K562 (cell line): ENCODE data around the gene ERN1. TPM values are rescaled to one million over a fixed set of nuclear protein-coding genes. Genes with fewer than 3 reads are reported as not detected.

Experiments
- ARID3B ChIP-seq: fragments of 250-450 bp; sonication (Bioruptor Pico); IDR thresholded peaks from 2 replicates; pipeline ENCODE4 v1.4.0; 2020; ENCODE audit warnings: borderline replicate concordance
- CHD2 ChIP-seq: IDR thresholded peaks from 2 replicates; pipeline ENCODE4 v1.6.1; 2011; ENCODE audit warnings: low read depth, low read length
- DDX20 ChIP-seq: fragments of 450-650 bp; IDR thresholded peaks from 2 replicates; pipeline ENCODE4 v1.6.1; 2016; ENCODE audit warnings: missing genetic modification characterization, low read depth, mild to moderate bottlenecking, missing compliant biosample characterization, moderate library complexity
- ELK1 ChIP-seq: sonication (generic); formaldehyde crosslinking; IDR thresholded peaks from 2 replicates; pipeline ENCODE4 v1.8.1; 2022; ENCODE audit warnings: missing genetic modification reagents
- ETV5 ChIP-seq: sonication (generic); formaldehyde crosslinking; IDR thresholded peaks from 2 replicates; pipeline ENCODE4 v1.4.0; 2020; ENCODE audit warnings: low read depth, mild to moderate bottlenecking, missing genetic modification reagents
- HSF4 ChIP-seq: fragments of 250-450 bp; sonication (Bioruptor Pico); IDR thresholded peaks from 2 replicates; pipeline ENCODE4 v2.1.2; 2022; ENCODE audit warnings: mild to moderate bottlenecking, moderate library complexity, borderline replicate concordance
- KDM2B ChIP-seq: fragments of 250-450 bp; sonication (Bioruptor Pico); IDR thresholded peaks from 2 replicates; pipeline ENCODE4 v1.8.0; 2021; ENCODE audit warnings: mild to moderate bottlenecking, moderate library complexity
- KLF16 ChIP-seq: IDR thresholded peaks from 2 replicates; pipeline ENCODE4 v1.6.1; 2016; ENCODE audit warnings: antibody characterized with exemption
- MNT ChIP-seq, 2 experiments: fragments of 450-650 bp; conservative IDR thresholded peaks; 2 replicates each; pipeline ENCODE4 v1.6.1; 2017; ENCODE audit warnings: mild to moderate bottlenecking in 2 of 2, moderate library complexity in 2 of 2
- NFIC ChIP-seq: fragments of 450-650 bp; IDR thresholded peaks from 2 replicates; pipeline ENCODE4 v1.6.1; 2017; ENCODE audit warnings: mild to moderate bottlenecking, inconsistent platforms
- POLR2H ChIP-seq: IDR thresholded peaks from 2 replicates; pipeline ENCODE4 v1.6.1; 2016; ENCODE audit warnings: missing genetic modification characterization, low read depth, mild to moderate bottlenecking, control low read depth, missing compliant biosample characterization, moderate library complexity
- SMC3 ChIP-seq: conservative IDR thresholded peaks from 2 replicates; pipeline ENCODE4 v1.6.1; 2011; ENCODE audit warnings: low read depth, low read length, improper control_type of control experiment; ENCODE audit not compliant: insufficient read depth
- TCF7 ChIP-seq: sonication (generic); IDR thresholded peaks from 2 replicates; pipeline ENCODE4 v1.6.1; 2016; ENCODE audit warnings: antibody characterized with exemption, borderline replicate concordance
- THRAP3 ChIP-seq: fragments of 450-650 bp; IDR thresholded peaks from 2 replicates; pipeline ENCODE4 v1.6.1; 2016; ENCODE audit warnings: mild to moderate bottlenecking, inconsistent platforms, borderline replicate concordance
- ZKSCAN1 ChIP-seq: fragments of 150-350 bp; IDR thresholded peaks from 2 replicates; pipeline ENCODE4 v1.6.1; 2016; ENCODE audit warnings: low read depth, low read length
- ZNF280B ChIP-seq: fragments of 250-450 bp; sonication (Bioruptor Pico); IDR thresholded peaks from 2 replicates; pipeline ENCODE4 v1.5.1; 2021; ENCODE audit warnings: mild to moderate bottlenecking
- ZNF395 ChIP-seq: fragments of 200-800 bp; sonication (Bioruptor generic); IDR thresholded peaks from 2 replicates; pipeline ENCODE4 v1.6.1; 2017; ENCODE audit warnings: missing genetic modification characterization, missing compliant biosample characterization
- ZNF695 ChIP-seq: fragments of 450-650 bp; formaldehyde crosslinking; IDR thresholded peaks from 2 replicates; pipeline ENCODE4 v1.4.0; 2020; ENCODE audit warnings: mild to moderate bottlenecking, moderate library complexity
- ZNF717 ChIP-seq: fragments of 250-450 bp; sonication (Bioruptor Pico); IDR thresholded peaks from 2 replicates; pipeline ENCODE4 v1.5.0; 2021
- ZNF79 ChIP-seq: fragments of 250-450 bp; sonication (Bioruptor Pico); IDR thresholded peaks from 2 replicates; pipeline ENCODE4 v1.4.0; 2020; ENCODE audit warnings: low read depth, mild to moderate bottlenecking, moderate library complexity
- polyA plus RNA-seq, 8 experiments: library from polyadenylated mRNA; depleted of rRNA in 4 of 8; stranded (reverse) in 5 of 8; unstranded in 3 of 8; fragments of >200 nt; fragmentation: Nextera tagmentation in 2 of 8; fragmentation: Illumina TruSeq in 1 of 8; extraction: Ambion mirVana in 2 of 8; extraction: Trizol in 1 of 8; gene quantifications; 2 replicates each; pipeline versions ENCODE4 v1.2.1 to v1.2.3, GENCODE V29; 2011 to 2014; ENCODE audit warnings: inconsistent platforms in 1 of 8, missing spikeins in 1 of 8
- total RNA-seq, 7 experiments: library from RNA; depleted of rRNA in 6 of 7; stranded (reverse); fragments of >200 nt in 6 of 7; fragmentation: Illumina TruSeq in 2 of 7; extraction: Trizol in 2 of 7; gene quantifications; 2 replicates each; pipeline versions ENCODE4 v1.2.1 to v1.2.3, GENCODE V29; 2011 to 2021; ENCODE audit warnings: low replicate concordance in 1 of 7

The ERN1 gene
- total and polyA plus RNA-seq, 9 of the 15 experiments (the other 6 are each of a cell fraction or from before 2014, with no cell fraction given), result 2.1 to 22.5 (median 7.3) TPM

DNA sequence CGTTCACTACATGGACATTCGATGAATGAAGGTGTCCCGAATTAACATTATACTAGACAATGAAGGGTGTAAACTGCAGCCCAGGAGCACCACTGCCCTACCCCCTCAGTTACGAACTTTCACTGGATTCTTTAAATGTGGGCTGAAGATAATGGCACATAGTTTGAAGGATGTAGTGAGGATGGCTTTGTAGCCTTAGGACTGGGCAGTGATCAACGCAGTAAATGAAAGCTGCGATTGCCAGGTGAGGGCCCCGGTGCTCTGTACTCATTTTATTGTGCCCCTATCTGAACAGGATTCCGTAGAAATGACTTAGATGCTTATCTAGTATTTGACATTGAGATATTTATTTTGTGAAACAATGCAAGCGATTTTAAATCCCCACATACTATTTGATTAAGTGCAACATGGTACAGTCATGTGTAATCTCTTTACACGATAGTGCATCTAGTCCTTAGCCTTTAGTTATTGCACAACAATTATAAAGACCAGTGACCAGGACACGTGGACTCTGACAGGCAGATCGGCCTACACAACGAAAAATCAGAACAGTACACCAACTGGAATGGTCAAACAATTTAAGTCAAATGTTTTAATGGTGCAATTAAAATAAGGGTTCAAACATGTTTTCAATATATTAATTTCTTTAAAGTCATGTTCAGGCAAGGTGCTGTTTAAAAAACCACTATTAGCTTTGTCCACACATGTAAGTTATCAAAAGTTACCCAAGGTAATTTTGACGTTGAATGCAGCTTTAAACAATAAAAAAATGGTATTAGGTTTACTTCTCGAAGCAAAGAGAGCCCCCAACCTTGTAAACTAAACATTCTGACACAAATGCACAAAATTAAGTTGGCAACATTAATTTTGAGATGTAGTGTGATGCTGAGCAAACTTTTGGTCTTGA is 17.4 kb upstream of the ERN1 start (continued):
- TF ChIP-seq KLF16 (no peak), THRAP3 (no peak), TCF7 (no peak), KDM2B (CRISPR knock-in tag) (no peak), NFIC (no peak), MNT (conservative IDR thresholded peaks at IDR 0.05) (peak; percentile 73 to 82), ZNF395 (CRISPR knock-in tag) (0 out of 2 replicates have a peak, but pooled peaks have one; percentile 29), CHD2 (peak; percentile 39; the same call in 1 of the 2 replicates), ZNF280B (CRISPR knock-in tag) (no peak), ZKSCAN1 (no peak), ZNF717 (0 out of 2 replicates have a peak, but pooled peaks have one; percentile 2), DDX20 (no peak), ELK1 (CRISPR knock-in tag) (no peak), SMC3 (0 out of 2 replicates have a peak, but pooled peaks have one; percentile 5), ZNF79 (CRISPR knock-in tag) (no peak), HSF4 (CRISPR knock-in tag) (no peak), POLR2H (tag) (peak; percentile 72), ETV5 (0 out of 2 replicates have a peak, but pooled peaks have one; percentile 45), ZNF695 (CRISPR knock-in tag) (no peak), ARID3B (CRISPR knock-in tag) (no peak)
